Measurements from ENCODE around the gene KIF17.

KIF17 gene

DNA sequence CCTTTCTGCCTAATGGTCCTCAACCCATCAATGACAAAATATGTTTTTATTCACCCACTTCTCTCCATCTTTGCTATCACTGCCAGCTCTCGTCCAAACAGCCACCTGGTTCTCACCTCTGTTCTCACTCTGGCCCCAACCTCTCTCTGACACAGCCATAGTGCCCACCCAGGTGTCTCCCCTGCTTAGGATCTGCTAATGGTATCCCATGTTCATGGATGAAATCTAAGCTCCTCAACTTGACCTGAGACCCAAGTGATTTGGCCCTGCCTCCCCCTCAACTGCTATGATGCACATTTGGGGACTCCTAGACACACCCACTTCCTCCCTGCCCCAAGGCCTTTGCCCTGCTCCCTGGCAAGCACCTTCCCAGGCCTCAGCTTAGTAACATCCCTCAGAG is 25.9 kb downstream of the KIF17 start:
- no peaks in the 10 kb centered on the region for H3K9me3 ChIP-seq (ENCODE audit: control insufficient read depth, insufficient read depth, low read length)
- H3K9me2 ChIP-seq (replicated peaks; ENCODE audit: control insufficient read depth, low read length), result no peaks in the 10 kb centered on the region
- H3K4me3 ChIP-seq (ENCODE audit: low read length), result no peak overlapping the region
- no peak overlapping the region for H3K27ac ChIP-seq (ENCODE audit: low read depth, low read length)
- H3K36me3 ChIP-seq (ENCODE audit: control insufficient read depth, low read length), result no peaks in the 10 kb centered on the region
- no peak overlapping the region for H3K4me2 ChIP-seq (ENCODE audit: low read length)
- no peaks in the 10 kb centered on the region for H4K20me1 ChIP-seq (ENCODE audit: control insufficient read depth, insufficient read depth, low read depth, low read length)
- no peaks in the 10 kb centered on the region for H3K79me2 ChIP-seq (ENCODE audit: control insufficient read depth, low read length)
- TF ChIP-seq CTCF (IDR thresholded peaks at IDR 0.05; ENCODE audit: low read depth, low read length, poor library complexity, severe bottlenecking) (no peak), EZH2phosphoT487 (IDR thresholded peaks at IDR 0.05; ENCODE audit: borderline replicate concordance, low read length) (no peak)
- peaks cover 3% of the 10 kb centered on the region for H3K4me1 ChIP-seq (ENCODE audit: control insufficient read depth, low read length)
- H3F3A ChIP-seq (ENCODE audit: control insufficient read depth, insufficient read depth), result no peaks in the 10 kb centered on the region
- no peaks in the 10 kb centered on the region for H3K27me3 ChIP-seq (ENCODE audit: control insufficient read depth, low read length)

- Histone ChIP-seq H3K9me2 (replicated peaks; ENCODE audit: control insufficient read depth, low read length) (no peaks in the 10 kb centered on the region), H3K4me3 (ENCODE audit: low read length) (no peak overlapping the region), H3K4me2 (ENCODE audit: low read length) (no peak overlapping the region), H3K9me3 (ENCODE audit: control insufficient read depth, insufficient read depth, low read length) (no peaks in the 10 kb centered on the region), H4K20me1 (ENCODE audit: control insufficient read depth, insufficient read depth, low read depth, low read length) (no peaks in the 10 kb centered on the region), H3F3A (ENCODE audit: control insufficient read depth, insufficient read depth) (no peaks in the 10 kb centered on the region), H3K27ac (ENCODE audit: low read depth, low read length) (no peak overlapping the region), H3K36me3 (ENCODE audit: control insufficient read depth, low read length) (no peaks in the 10 kb centered on the region), H3K27me3 (ENCODE audit: control insufficient read depth, low read length) (no peaks in the 10 kb centered on the region), H3K4me1 (ENCODE audit: control insufficient read depth, low read length) (no peaks in the 10 kb centered on the region), H3K79me2 (ENCODE audit: control insufficient read depth, low read length) (no peaks in the 10 kb centered on the region)
- no peak for TF ChIP-seq EZH2phosphoT487 (IDR thresholded peaks at IDR 0.05; ENCODE audit: borderline replicate concordance, low read length)
- no peak for TF ChIP-seq CTCF (IDR thresholded peaks at IDR 0.05; ENCODE audit: low read depth, low read length, poor library complexity, severe bottlenecking)
Measured at GRCh38 chr1:20689645-20690056, 28.2 kb downstream of the KIF17 start.

DNA sequence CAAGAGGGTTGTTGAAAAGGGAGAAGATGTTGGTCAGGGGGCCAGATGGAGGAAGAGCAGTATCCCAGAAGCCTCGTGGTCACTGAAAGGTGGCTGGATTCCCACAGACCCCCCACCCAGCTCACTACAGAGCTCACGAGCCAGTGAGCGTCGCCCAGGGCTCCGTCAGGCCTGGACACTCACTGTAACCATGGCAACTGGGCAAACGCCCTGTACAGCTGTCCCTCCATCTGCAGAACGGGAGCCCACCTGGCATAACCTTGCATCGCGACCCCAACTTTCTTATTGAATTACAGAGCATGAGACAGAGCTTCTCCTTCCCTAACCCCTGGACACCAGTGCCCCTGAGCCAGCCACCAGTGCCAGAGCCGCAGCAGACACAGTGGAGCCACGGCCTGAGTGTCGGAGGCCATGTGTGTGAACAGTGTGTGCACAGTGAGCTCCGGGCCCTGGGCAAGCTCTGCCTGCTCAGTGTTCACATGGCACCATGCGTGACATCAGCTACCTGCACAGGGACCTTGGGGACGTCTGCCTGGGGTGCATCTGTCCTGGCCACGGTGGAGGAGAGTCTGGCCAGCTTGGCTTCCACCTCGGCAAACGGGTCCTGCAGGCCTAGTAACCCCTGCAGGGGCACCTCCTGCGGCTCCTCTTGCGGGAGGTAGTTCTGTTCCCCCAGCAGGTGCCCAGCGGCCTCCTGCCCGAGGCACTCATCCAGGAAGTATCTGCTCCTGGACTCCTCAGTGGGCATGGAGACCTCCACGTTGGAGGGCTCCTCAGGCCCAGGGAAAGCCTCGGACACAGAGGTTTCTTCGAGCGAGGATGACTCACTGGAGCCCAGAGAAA is 30.7 kb downstream of the KIF17 start:
- H3K27ac ChIP-seq (ENCODE audit: low read depth, low read length), result no peak overlapping the region
- no peaks in the 10 kb centered on the region for H3K9me2 ChIP-seq (replicated peaks; ENCODE audit: control insufficient read depth, low read length)
- TF ChIP-seq EZH2phosphoT487 (IDR thresholded peaks at IDR 0.05; ENCODE audit: borderline replicate concordance, low read length), result no peak
- TF ChIP-seq CTCF (IDR thresholded peaks at IDR 0.05; ENCODE audit: low read depth, low read length, poor library complexity, severe bottlenecking), result no peak
- H4K20me1 ChIP-seq (ENCODE audit: control insufficient read depth, insufficient read depth, low read depth, low read length), result no peaks in the 10 kb centered on the region
- peaks cover 8% of the 10 kb centered on the region for H3K4me1 ChIP-seq (ENCODE audit: control insufficient read depth, low read length)
- H3K27me3 ChIP-seq (ENCODE audit: control insufficient read depth, low read length), result peaks cover 2% of the 10 kb centered on the region; the same call in 1 of the 2 replicates
- H3K4me2 ChIP-seq (ENCODE audit: low read length), result no peak overlapping the region
- H3K4me3 ChIP-seq (ENCODE audit: low read length), result no peak overlapping the region
- no peaks in the 10 kb centered on the region for H3K36me3 ChIP-seq (ENCODE audit: control insufficient read depth, low read length)
- H3F3A ChIP-seq (ENCODE audit: control insufficient read depth, insufficient read depth), result no peaks in the 10 kb centered on the region
- H3K79me2 ChIP-seq (ENCODE audit: control insufficient read depth, low read length), result no peaks in the 10 kb centered on the region
- no peaks in the 10 kb centered on the region for H3K9me3 ChIP-seq (ENCODE audit: control insufficient read depth, insufficient read depth, low read length)

Measured in DOHH2 (cell line).